Left ventricle myocardium inferior (tissue), 1 donor: ENCODE data around the gene PTBP1. TPM values are rescaled to one million over a fixed set of nuclear protein-coding genes. Genes with fewer than 3 reads are reported as not detected.

Experiments
- DNase-seq: peaks from one replicate; pipeline ENCODE4 v3.0.0-alpha.2; 2020
- H3K27ac ChIP-seq: fragments of 200-600 bp; replicated peaks from 2 replicates; pipeline ENCODE4 v1.8.0; 2021
- H3K27me3 ChIP-seq: fragments of 200-600 bp; 2 replicates; pipeline ENCODE4 v1.8.0; 2021; ENCODE audit warnings: low read depth
- H3K36me3 ChIP-seq: fragments of 200-600 bp; 2 replicates; pipeline ENCODE4 v1.8.0; 2021
- H3K4me1 ChIP-seq: fragments of 200-600 bp; 2 replicates; pipeline ENCODE4 v1.8.0; 2021
- H3K4me3 ChIP-seq: fragments of 200-600 bp; 2 replicates; pipeline ENCODE4 v1.8.0; 2021; ENCODE audit warnings: mild to moderate bottlenecking, moderate library complexity
- H3K9me3 ChIP-seq: fragments of 200-600 bp; replicated peaks from 2 replicates; pipeline ENCODE4 v1.8.0; 2021
- intact Hi-C: fragments of 100-400 bp; cut with micrococcal nuclease; formaldehyde crosslinking; loops from one replicate; pipeline ENCODE4 v1.11.0; 2022
- total RNA-seq: library from RNA; stranded (reverse); fragmentation: NEBNext Ultra II Directional; extraction: Animal tissue kit (Norgen Biotek cat#: 25700); gene quantifications from one replicate; pipeline ENCODE4 v1.2.1, GENCODE V29; 2021
- TF ChIP-seq, protein P1 (sequence below): fragments of 200-600 bp; IDR thresholded peaks from 2 replicates; pipeline ENCODE4 v1.8.0; 2021; ENCODE audit warnings: antibody characterized with exemption, mild to moderate bottlenecking, borderline replicate concordance
- donor health status: DM: no; HTN: yes; CAD: no; lungs with severe emphysema.

PTBP1 gene
- total RNA-seq, 1 donor from 2014 or later: 55.6 TPM

DNA sequence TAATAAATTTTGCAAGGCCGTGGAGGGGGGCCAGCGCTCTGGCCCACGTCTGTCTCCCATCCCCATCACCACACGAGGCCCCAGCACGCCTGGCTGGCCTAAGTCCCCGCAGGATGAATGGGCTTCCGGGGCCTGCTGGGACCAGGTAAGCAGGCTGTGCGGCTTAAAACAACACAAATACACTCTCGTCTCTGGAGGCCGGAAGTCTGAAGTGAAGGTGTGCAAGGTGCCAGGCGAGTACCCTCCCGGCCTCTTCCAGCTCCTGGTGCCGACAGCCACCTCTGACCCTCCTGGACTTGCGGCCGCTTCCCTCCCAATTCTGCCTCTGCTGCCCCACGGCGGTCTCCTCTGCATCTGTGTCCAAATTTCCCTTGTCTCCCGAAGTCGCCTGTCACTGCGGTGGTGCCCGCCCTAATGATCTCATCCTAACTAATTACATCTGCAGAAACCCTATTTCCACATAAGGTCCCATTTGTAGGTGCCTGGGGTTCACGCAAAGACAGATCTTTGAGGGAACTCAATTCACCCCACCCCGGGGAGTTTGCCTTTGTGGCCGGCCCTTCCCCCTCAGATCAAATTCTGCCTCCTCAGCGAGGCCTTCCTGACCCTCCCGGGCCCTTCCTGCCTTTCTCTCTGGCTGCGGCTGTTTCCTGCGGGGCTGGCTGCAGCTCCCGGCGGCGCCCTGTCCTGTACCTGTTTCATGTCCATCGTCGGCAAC, 8.1 kb upstream of the PTBP1 start:
- DNase-seq: no peak
- Histone ChIP-seq H3K4me1 (peaks cover 63% of the 10 kb centered on the region), H3K27ac (peak overlapping the region; percentile 88), H3K27me3 (no peaks in the 10 kb centered on the region), H3K4me3 (peak overlapping the region; percentile 42), H3K9me3 (no peaks in the 10 kb centered on the region), H3K36me3 (no peaks in the 10 kb centered on the region)
- TF ChIP-seq, protein P1, sequence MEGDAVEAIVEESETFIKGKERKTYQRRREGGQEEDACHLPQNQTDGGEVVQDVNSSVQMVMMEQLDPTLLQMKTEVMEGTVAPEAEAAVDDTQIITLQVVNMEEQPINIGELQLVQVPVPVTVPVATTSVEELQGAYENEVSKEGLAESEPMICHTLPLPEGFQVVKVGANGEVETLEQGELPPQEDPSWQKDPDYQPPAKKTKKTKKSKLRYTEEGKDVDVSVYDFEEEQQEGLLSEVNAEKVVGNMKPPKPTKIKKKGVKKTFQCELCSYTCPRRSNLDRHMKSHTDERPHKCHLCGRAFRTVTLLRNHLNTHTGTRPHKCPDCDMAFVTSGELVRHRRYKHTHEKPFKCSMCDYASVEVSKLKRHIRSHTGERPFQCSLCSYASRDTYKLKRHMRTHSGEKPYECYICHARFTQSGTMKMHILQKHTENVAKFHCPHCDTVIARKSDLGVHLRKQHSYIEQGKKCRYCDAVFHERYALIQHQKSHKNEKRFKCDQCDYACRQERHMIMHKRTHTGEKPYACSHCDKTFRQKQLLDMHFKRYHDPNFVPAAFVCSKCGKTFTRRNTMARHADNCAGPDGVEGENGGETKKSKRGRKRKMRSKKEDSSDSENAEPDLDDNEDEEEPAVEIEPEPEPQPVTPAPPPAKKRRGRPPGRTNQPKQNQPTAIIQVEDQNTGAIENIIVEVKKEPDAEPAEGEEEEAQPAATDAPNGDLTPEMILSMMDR: peak; percentile 16
- intact Hi-C loops: no loop called here

DNA sequence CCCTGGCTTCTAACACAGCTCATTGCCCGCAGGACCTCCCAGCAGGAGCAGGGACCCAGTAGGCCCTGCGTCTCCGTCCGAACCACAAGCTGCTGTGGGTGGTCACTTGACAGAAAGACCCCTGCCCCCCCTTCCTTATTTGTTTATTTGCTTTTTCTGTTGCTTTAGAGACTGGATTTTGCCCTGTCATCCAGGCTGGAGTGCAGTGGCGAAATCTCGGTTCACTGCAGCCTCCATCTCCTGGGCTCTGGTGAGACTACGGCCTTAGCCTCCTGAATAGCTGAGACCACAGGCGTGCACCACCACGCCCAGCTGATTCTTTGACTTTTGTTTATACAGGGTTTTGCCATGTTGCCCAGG, 7.6 kb upstream of the PTBP1 start:
- Histone ChIP-seq H3K9me3 (no peaks in the 10 kb centered on the region), H3K4me1 (peaks cover 57% of the 10 kb centered on the region), H3K4me3 (peak overlapping the region; percentile 42), H3K27ac (peak overlapping the region; percentile 88), H3K36me3 (no peaks in the 10 kb centered on the region), H3K27me3 (no peaks in the 10 kb centered on the region)
- intact Hi-C loops: no loop called here
- DNase-seq: no peak
- TF ChIP-seq, protein P1: no peak

DNA sequence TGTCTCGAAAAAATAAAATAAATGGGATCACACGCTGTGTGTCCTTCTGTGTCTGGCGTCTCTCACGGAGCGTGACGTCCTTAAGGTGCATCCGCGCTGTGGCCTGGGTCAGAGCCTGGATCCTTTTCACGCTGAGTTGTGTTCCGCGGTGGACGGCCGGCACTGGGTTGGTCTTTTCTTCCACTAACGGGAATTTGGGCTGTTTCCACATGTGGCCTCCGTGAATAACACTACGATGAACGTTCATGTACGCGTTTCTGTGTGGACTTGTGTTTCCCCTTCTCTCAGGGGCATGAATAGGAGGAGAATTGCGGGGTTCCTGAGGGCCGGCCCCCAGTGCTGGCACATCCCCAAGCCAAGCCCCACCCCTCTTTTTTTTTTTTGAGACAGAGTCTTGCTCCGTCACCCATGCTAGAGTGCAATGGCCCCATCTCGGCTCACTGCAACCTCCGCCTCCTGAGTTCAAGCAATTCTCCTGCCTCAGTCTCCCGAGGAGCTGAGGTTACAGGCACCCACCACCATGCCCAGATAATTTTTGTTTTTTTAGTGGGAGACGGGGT, 6.2 kb upstream of the PTBP1 start:
- no peaks in the 10 kb centered on the region for H3K27me3 ChIP-seq
- H3K4me3 ChIP-seq: no peak overlapping the region
- no peaks in the 10 kb centered on the region for H3K36me3 ChIP-seq
- DNase-seq: no peak
- H3K4me1 ChIP-seq: peaks cover 63% of the 10 kb centered on the region
- H3K9me3 ChIP-seq: no peaks in the 10 kb centered on the region
- peak overlapping the region; percentile 88 for H3K27ac ChIP-seq
- TF ChIP-seq, protein P1: no peak
- intact Hi-C loops: no loop called here

DNA sequence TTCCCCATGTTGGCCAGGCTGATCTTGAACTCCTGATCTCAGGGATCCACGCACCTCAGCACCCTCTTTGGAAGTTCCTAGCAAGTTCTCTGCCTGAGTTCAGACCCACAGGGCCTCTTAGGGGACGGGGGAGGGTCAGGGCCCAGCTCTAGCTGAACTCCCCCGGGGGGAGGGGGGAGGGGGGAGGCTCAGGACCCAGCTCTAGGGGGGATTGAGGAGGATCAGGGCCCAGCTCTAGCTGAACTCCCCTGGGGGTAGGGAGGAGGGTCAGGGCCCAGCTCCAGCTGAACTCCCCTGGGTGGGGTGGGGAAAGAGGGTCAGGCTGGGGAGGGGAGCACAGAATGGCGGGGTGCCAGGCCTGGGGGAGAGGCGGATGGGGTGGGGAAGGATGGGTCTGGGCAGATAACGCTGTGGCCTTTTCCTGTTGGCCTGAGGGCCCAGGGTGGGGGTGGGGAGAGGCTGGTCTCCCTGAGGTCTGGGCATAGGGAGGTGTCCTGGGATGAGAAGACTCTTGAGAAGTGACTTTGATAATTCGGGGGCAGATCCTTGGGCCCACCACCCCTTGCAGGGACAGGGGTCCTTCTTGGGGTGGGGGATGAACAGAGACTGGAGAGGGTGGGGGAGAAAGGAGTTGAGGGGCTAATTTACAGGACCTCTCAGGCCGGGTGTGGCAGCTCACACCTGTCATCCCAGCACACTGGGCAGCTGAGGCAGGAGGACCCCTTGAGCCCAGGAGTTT, 5.5 kb upstream of the PTBP1 start:
- intact Hi-C loops: no loop called here
- Histone ChIP-seq H3K9me3 (no peaks in the 10 kb centered on the region), H3K27me3 (no peaks in the 10 kb centered on the region), H3K4me3 (no peak overlapping the region), H3K36me3 (no peaks in the 10 kb centered on the region), H3K4me1 (peaks cover 69% of the 10 kb centered on the region), H3K27ac (peak overlapping the region; percentile 88)
- TF ChIP-seq, protein P1: no peak
- no peak for DNase-seq

DNA sequence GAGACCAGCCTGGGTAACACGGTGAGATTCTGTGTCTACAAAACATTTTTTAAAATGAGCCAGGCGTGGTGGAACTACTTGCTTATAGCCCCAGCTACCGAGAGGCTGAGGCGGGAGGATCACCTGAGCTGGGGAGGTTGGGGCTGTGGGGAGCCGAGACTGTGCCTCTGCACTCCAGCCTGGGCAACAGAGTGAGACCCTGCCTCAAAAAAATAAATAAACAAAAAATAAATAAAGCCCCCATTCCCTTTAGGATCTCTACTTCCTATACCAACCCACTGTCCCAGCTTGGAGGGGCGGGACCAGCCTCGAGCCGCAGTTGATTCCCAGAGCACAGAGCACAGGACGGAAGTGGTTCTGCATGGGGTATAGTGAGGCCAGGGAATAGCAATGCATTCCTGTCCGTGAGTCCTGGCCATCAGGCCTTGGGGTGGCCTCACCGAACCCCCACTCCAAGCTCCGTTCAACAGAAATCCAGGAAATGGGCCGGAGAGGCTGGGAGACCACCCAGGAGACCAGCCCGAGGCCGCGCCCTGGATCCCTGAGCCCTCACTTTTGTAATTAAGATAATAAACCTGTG, 4.9 kb upstream of the PTBP1 start:
- intact Hi-C loops: no loop called here
- no peak for DNase-seq
- TF ChIP-seq, protein P1: no peak
- Histone ChIP-seq H3K9me3 (no peaks in the 10 kb centered on the region), H3K4me1 (peaks cover 68% of the 10 kb centered on the region), H3K27me3 (no peaks in the 10 kb centered on the region), H3K27ac (peak overlapping the region; percentile 88), H3K36me3 (no peaks in the 10 kb centered on the region), H3K4me3 (no peak overlapping the region)
